ENCODE measurements around the gene ZNF594.
"Not testable (repeated sequence)": the region's sequence is repeated elsewhere in the genome, so short reads cannot be mapped to it uniquely, and the experiment has no call there.

ZNF594 gene

GRCh38 chr17:5138616-5139457 lies 52.8 kb downstream of the ZNF594 start:
- H3K4me1 ChIP-seq (ENCODE audit: control insufficient read depth in 1 of 2, insufficient read depth in 1 of 2, low read depth in 1 of 2, low read length in 1 of 2): peaks cover 0 to 8% of the 10 kb centered on the region in 2 experiments
- H3K4me3 ChIP-seq (ENCODE audit: low read depth in 1 of 2, low read length in 1 of 2): no peak overlapping the region
- no peaks in the 10 kb centered on the region for H3K36me3 ChIP-seq
- H3K27ac ChIP-seq: no peak overlapping the region
- no peaks in the 10 kb centered on the region for H3K27me3 ChIP-seq
- TF ChIP-seq CTCF (IDR thresholded peaks at IDR 0.05): no peak
- H3K9me3 ChIP-seq: no peaks in the 10 kb centered on the region

DNA sequence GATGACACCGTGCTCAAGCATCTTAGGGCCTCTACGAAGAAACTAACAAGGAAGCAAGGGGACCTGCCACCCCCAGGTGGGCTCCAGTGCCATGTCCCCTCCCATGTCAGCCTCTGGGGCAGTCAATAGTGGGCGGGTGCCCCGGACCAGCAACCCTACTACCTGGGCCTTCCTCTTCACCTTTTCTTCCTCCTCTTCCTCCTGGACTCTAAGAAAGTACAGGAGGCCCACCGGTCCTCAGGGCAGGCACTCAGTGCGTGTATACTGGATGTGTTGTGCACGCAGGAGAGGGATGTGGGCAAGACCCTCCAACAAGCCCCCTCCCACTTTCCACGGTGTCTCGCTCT lies 53.5 kb downstream of the ZNF594 start:
- H3K27me3 ChIP-seq; H3K4me1 ChIP-seq (ENCODE audit: control insufficient read depth in 1 of 2, insufficient read depth in 1 of 2, low read depth in 1 of 2, low read length in 1 of 2); H3K27ac ChIP-seq; H3K4me3 ChIP-seq (ENCODE audit: low read depth in 1 of 2, low read length in 1 of 2); H3K9me3 ChIP-seq; H3K36me3 ChIP-seq: not testable (repeated sequence)

GRCh38 chr17:5137511-5138197 lies 54.0 kb downstream of the ZNF594 start:
- not testable (repeated sequence) for H3K4me3 ChIP-seq (ENCODE audit: low read depth in 1 of 2, low read length in 1 of 2)

DNA sequence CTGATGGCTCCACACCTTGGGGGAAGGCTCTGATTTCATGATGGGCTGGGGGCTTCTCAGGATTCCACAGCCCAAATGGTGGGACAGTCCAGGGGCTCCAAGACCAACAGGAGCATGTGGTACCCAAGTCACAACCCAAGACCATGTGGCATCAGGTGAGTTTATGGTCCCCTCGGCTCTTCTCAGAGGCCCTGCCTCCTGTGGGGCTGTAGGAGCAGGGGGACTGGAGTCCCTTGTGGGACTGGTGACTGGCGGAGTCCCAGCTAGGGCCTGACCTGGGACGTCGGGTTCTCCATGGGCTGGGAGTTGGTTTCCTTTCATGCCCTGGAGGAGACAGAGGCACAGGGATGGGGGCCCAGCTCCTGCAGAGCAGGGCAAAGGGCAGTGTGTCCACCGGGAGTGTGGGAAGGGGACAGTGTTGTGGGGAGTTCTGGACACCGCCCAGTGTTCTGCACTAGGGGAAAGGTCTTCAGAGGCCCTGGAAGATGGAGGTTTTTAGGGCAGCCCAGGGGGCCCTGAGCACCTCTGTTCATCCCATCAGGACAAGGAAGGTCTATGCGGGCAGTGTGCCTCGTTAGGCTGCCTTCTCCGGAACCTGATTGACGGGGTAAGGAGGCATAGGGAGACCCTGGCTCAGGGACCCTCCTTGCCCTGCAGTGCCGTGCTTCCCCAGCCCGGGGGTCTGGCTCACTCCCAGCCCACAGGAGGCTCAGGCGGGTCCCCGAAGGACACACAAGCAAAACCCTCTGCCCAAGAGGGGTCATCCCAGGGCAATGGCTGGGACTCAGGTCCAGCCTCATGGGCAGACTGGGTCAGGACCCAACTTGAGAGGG lies 54.9 kb downstream of the ZNF594 start:
- H3K27ac ChIP-seq; H3K4me1 ChIP-seq (ENCODE audit: control insufficient read depth in 1 of 2, insufficient read depth in 1 of 2, low read depth in 1 of 2, low read length in 1 of 2); H3K27me3 ChIP-seq; H3K9me3 ChIP-seq; H3K4me3 ChIP-seq (ENCODE audit: low read depth in 1 of 2, low read length in 1 of 2); H3K36me3 ChIP-seq: not testable (repeated sequence)

More at GRCh38 chr17:5137511-5138197, 54.0 kb downstream of the ZNF594 start:
- not testable (repeated sequence) for H3K27me3 ChIP-seq; H3K9me3 ChIP-seq; H3K4me1 ChIP-seq (ENCODE audit: control insufficient read depth in 1 of 2, insufficient read depth in 1 of 2, low read depth in 1 of 2, low read length in 1 of 2); H3K36me3 ChIP-seq; H3K27ac ChIP-seq

DNA sequence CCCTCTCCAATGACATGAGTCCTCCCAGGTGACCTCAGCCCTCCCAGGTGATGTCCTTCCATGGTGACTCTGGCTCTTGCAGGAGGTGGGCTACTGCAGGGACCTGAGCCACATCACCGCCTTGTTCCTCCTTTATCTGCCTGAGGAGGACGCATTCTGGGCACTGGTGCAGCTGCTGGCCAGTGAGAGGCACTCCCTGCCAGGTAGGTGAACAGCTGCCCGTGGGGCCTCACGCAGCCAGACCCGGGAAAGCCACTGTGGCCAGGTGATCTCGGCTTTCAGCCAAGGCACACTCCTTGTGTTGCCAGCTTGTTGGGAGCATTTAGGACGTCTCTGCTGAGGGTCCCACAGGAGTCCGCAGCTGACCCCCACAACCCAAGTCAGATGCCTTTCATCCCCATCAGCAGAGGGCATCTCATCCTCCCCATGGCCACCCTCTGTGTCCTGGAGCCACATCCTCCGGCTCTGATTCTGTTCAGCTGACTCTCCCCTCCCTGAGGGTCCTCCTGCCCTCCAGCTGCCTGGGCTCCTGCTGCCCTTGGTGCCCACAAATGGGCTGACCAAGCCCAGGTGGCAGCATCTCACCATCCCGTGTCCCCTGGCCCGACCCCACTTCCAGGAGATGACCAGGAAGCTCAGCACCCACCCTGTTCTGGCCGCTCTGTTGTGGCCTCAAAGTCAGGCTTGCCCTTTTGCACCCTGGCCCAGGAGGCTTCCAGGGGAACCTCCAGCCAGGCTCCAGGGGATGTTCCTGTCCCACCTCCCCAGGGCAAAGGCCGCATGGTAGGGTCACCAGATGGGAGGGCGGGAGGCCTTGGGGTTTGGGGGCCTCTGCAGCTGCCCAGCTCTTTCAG lies 55.7 kb downstream of the ZNF594 start:
- Histone ChIP-seq H3K36me3 (no peaks in the 10 kb centered on the region), H3K4me1 (ENCODE audit: control insufficient read depth in 1 of 2, insufficient read depth in 1 of 2, low read depth in 1 of 2, low read length in 1 of 2) (peaks cover 0 to 5% of the 10 kb centered on the region in 2 experiments), H3K27ac (no peak overlapping the region), H3K9me3 (no peaks in the 10 kb centered on the region), H3K4me3 (ENCODE audit: low read depth in 1 of 2, low read length in 1 of 2) (no peak overlapping the region), H3K27me3 (no peaks in the 10 kb centered on the region)
- no peak for TF ChIP-seq CTCF (IDR thresholded peaks at IDR 0.05)

DNA sequence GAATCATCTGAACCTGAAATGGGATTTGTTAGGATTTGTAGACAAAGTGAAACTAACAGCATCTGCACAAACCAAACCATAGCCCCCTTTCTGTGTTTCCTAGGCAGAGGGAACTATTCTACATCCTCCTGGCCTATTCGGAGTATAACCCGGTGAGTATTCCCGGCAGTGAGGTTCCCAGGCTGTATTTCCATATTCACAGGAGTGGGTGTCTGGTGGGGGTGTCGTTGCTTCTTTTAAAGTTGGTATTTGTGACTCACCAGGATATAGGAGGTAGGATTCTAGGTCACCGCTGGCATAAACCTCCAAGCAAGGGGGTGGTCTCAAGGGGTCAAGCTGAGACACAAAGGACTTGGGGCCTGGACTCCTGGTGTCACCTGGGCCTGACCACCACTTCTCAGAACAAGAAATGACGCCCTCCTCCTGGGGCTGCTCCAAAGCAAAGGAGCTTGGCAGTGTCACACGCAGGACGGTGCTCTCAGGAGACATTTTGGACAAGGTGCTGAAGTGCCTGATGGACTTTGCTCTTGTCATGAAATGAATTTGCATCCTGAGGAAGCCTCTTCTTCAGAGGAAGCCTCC lies 56.4 kb downstream of the ZNF594 start:
- H3K36me3 ChIP-seq; H3K27me3 ChIP-seq; H3K9me3 ChIP-seq; H3K4me3 ChIP-seq (ENCODE audit: low read depth in 1 of 2, low read length in 1 of 2); H3K27ac ChIP-seq; H3K4me1 ChIP-seq (ENCODE audit: control insufficient read depth in 1 of 2, insufficient read depth in 1 of 2, low read depth in 1 of 2, low read length in 1 of 2): not testable (repeated sequence)

GRCh38 chr17:5134571-5134970 lies 57.1 kb downstream of the ZNF594 start:
- H3K36me3 ChIP-seq; H3K27ac ChIP-seq; H3K9me3 ChIP-seq; H3K4me1 ChIP-seq (ENCODE audit: control insufficient read depth in 1 of 2, insufficient read depth in 1 of 2, low read depth in 1 of 2, low read length in 1 of 2); H3K4me3 ChIP-seq (ENCODE audit: low read depth in 1 of 2, low read length in 1 of 2); H3K27me3 ChIP-seq: not testable (repeated sequence)

- not testable (repeated sequence) for H3K4me1 ChIP-seq (ENCODE audit: control insufficient read depth in 1 of 2, insufficient read depth in 1 of 2, low read depth in 1 of 2, low read length in 1 of 2); H3K27ac ChIP-seq; H3K36me3 ChIP-seq; H3K27me3 ChIP-seq; H3K4me3 ChIP-seq (ENCODE audit: low read depth in 1 of 2, low read length in 1 of 2); H3K9me3 ChIP-seq
Observed at GRCh38 chr17:5133961-5134360, 57.7 kb downstream of the ZNF594 start.
